H9 (cell line): ENCODE data around the gene ZBTB8A. TPM values are rescaled to one million over a fixed set of nuclear protein-coding genes. Genes with fewer than 3 reads are reported as not detected.

Experiments used
- DNase-seq: peaks from one replicate; pipeline ENCODE4 v3.0.0-alpha.2; 2017
- H2AFZ ChIP-seq: one replicate; pipeline ENCODE4 v1.6.1; 2013; ENCODE audit warnings: mild to moderate bottlenecking, low read length, control low read depth, moderate library complexity
- H2AK5ac ChIP-seq: 2 replicates; pipeline ENCODE4 v1.6.1; 2013; ENCODE audit warnings: low read length, control low read depth, mixed read lengths; ENCODE audit not compliant: insufficient read length
- H2BK120ac ChIP-seq: one replicate; pipeline ENCODE4 v1.6.1; 2013; ENCODE audit warnings: low read depth, mild to moderate bottlenecking, low read length, control low read depth, inconsistent platforms; ENCODE audit not compliant: poor library complexity, severe bottlenecking
- H2BK12ac ChIP-seq: 2 replicates; pipeline ENCODE4 v1.6.1; 2013; ENCODE audit warnings: low read length, control low read depth, mixed read lengths, low read depth; ENCODE audit not compliant: insufficient read length
- H2BK15ac ChIP-seq: 2 replicates; pipeline ENCODE4 v1.6.1; 2013; ENCODE audit warnings: low read depth, low read length, control low read depth
- H2BK20ac ChIP-seq: one replicate; pipeline ENCODE4 v1.6.1; 2013; ENCODE audit warnings: low read depth, mild to moderate bottlenecking, low read length, control low read depth, inconsistent platforms; ENCODE audit not compliant: poor library complexity, severe bottlenecking
- H2BK5ac ChIP-seq: 2 replicates; pipeline ENCODE4 v1.6.1; 2013; ENCODE audit warnings: low read length, control low read depth, mixed read lengths; ENCODE audit not compliant: insufficient read length
- H3K14ac ChIP-seq: 2 replicates; pipeline ENCODE4 v1.6.1; 2013; ENCODE audit warnings: low read length, control low read depth; ENCODE audit not compliant: insufficient read depth
- H3K18ac ChIP-seq: 2 replicates; pipeline ENCODE4 v1.6.1; 2013; ENCODE audit warnings: low read depth, mild to moderate bottlenecking, mixed read lengths, low read length, control low read depth; ENCODE audit not compliant: insufficient read length
- H3K23ac ChIP-seq: 2 replicates; pipeline ENCODE4 v1.6.1; 2013; ENCODE audit warnings: low read length, control low read depth, mixed read lengths, low read depth; ENCODE audit not compliant: insufficient read length
- H3K23me2 ChIP-seq: 2 replicates; pipeline ENCODE4 v1.6.1; 2013; ENCODE audit warnings: low read depth, mild to moderate bottlenecking, mixed read lengths, low read length, control low read depth; ENCODE audit not compliant: insufficient read length, poor library complexity, severe bottlenecking
- H3K27ac ChIP-seq: 2 replicates; pipeline ENCODE4 v1.5.1; 2013; ENCODE audit warnings: low read length, control low read depth, mixed read lengths, low read depth; ENCODE audit not compliant: insufficient read length
- H3K27me3 ChIP-seq: 2 replicates; pipeline ENCODE4 v1.6.1; 2013; ENCODE audit warnings: low read length, control low read depth, inconsistent platforms; ENCODE audit not compliant: insufficient read depth
- H3K4ac ChIP-seq: 2 replicates; pipeline ENCODE4 v1.6.1; 2013; ENCODE audit warnings: low read depth, mild to moderate bottlenecking, control low read depth, inconsistent platforms, low read length, moderate library complexity
- H3K4me1 ChIP-seq: 2 replicates; pipeline ENCODE4 v1.6.1; 2013; ENCODE audit warnings: low read length, control low read depth, inconsistent platforms; ENCODE audit not compliant: insufficient read depth
- H3K4me2 ChIP-seq: 2 replicates; pipeline ENCODE4 v1.6.1; 2013; ENCODE audit warnings: low read length, control low read depth, mixed read lengths; ENCODE audit not compliant: insufficient read length, insufficient read depth
- H3K56ac ChIP-seq: 2 replicates; pipeline ENCODE4 v1.6.1; 2013; ENCODE audit warnings: low read depth, mild to moderate bottlenecking, mixed read lengths, low read length, control low read depth; ENCODE audit not compliant: insufficient read length
- H3K79me1 ChIP-seq: 2 replicates; pipeline ENCODE4 v1.6.1; 2013; ENCODE audit warnings: low read depth, mild to moderate bottlenecking, moderate library complexity, low read length, control low read depth, inconsistent platforms; ENCODE audit not compliant: insufficient read depth, poor library complexity, severe bottlenecking
- H3K79me2 ChIP-seq: 2 replicates; pipeline ENCODE4 v1.6.1; 2013; ENCODE audit warnings: low read length, control low read depth, inconsistent platforms; ENCODE audit not compliant: insufficient read depth
- H3K9ac ChIP-seq: 2 replicates; pipeline ENCODE4 v1.6.1; 2013; ENCODE audit warnings: low read length, control low read depth, mixed read lengths; ENCODE audit not compliant: insufficient read length; ENCODE audit errors: extremely low read depth
- H3K9me3 ChIP-seq: one replicate; pipeline ENCODE4 v1.6.1; 2013; ENCODE audit warnings: low read depth, low read length, inconsistent platforms; ENCODE audit not compliant: control insufficient read depth
- H3T11ph ChIP-seq: one replicate; pipeline ENCODE4 v1.6.1; 2013; ENCODE audit warnings: mild to moderate bottlenecking, low read length, control low read depth, inconsistent platforms
- H4K20me1 ChIP-seq: one replicate; pipeline ENCODE4 v1.6.1; 2013; ENCODE audit not compliant: control insufficient read depth, insufficient read length, insufficient read depth
- H4K5ac ChIP-seq: 2 replicates; pipeline ENCODE4 v1.6.1; 2013; ENCODE audit warnings: low read depth, mild to moderate bottlenecking, mixed read lengths, low read length, control low read depth; ENCODE audit not compliant: insufficient read length
- H4K8ac ChIP-seq: replicated peaks from 2 replicates; pipeline ENCODE4 v1.6.1; 2013; ENCODE audit warnings: low read length, control low read depth, mixed read lengths, low read depth; ENCODE audit not compliant: insufficient read length
- H4K91ac ChIP-seq: 2 replicates; pipeline ENCODE4 v1.6.1; 2013; ENCODE audit warnings: low read depth, mild to moderate bottlenecking, moderate library complexity, mixed read lengths, low read length, control low read depth; ENCODE audit not compliant: insufficient read length
- H3K27ac Mint-ChIP-seq, 3 experiments: 2 replicates in 2 of 3; 3 replicates in 1 of 3; pipeline ENCODE4 v1.8.0; 2020 to 2021; ENCODE audit warnings: mixed read lengths in 3 of 3, mild to moderate bottlenecking in 1 of 3, moderate library complexity in 1 of 3
- H3K27me3 Mint-ChIP-seq: 2 replicates; pipeline ENCODE4 v1.8.0; 2021; ENCODE audit warnings: low read depth, mild to moderate bottlenecking, moderate library complexity, mixed read lengths
- H3K36me3 Mint-ChIP-seq, 3 experiments: 2 replicates in 2 of 3; 3 replicates in 1 of 3; pipeline ENCODE4 v1.8.0; 2020 to 2021; ENCODE audit warnings: low read depth in 3 of 3, mixed read lengths in 3 of 3; ENCODE audit not compliant: insufficient read depth in 1 of 3
- H3K4me1 Mint-ChIP-seq, 2 experiments: 2 replicates each; pipeline ENCODE4 v1.8.0; 2020; ENCODE audit warnings: mixed read lengths in 2 of 2
- H3K4me3 Mint-ChIP-seq, 2 experiments: 2 replicates in 1 of 2; 3 replicates in 1 of 2; pipeline ENCODE4 v1.8.0; 2020 to 2021; ENCODE audit warnings: mild to moderate bottlenecking in 2 of 2, mixed read lengths in 2 of 2, moderate library complexity in 1 of 2
- H3K9me3 Mint-ChIP-seq, 2 experiments: 2 replicates in 1 of 2; 3 replicates in 1 of 2; pipeline ENCODE4 v1.8.0; 2020; ENCODE audit warnings: mild to moderate bottlenecking in 2 of 2, mixed read lengths in 2 of 2, moderate library complexity in 1 of 2
- WGBS: extraction: QIAGEN DNeasy Blood & Tissue Kit; methylation state at CpG from one replicate; pipeline ENCODE4 v1.1.7; 2013; ENCODE audit warnings: missing lambda C conversion rate, low lambda C conversion rate, mixed read lengths; ENCODE audit not compliant: insufficient read length; ENCODE audit errors: extremely low coverage; 5-methylcytosine and 5-hydroxymethylcytosine counted together
- total RNA-seq: library from RNA; stranded (reverse); gene quantifications from 2 replicates; pipeline ENCODE4 v1.2.1, GENCODE V29; 2021
- TF ChIP-seq, protein P1 (sequence below): fragments of 200-600 bp; sonication (generic); conservative IDR thresholded peaks from 3 replicates; pipeline ENCODE4 v1.8.0; 2021; ENCODE audit warnings: antibody characterized with exemption, mild to moderate bottlenecking

The ZBTB8A gene
- total RNA-seq, 1 experiment from 2014 or later: 11.3 TPM

GRCh38 chr1:32516402-32516801 is 22.8 kb upstream of the ZBTB8A start:
- Histone ChIP-seq H3T11ph (no peak overlapping the region), H3K4ac (no peak overlapping the region), H3K4me2 (no peak overlapping the region), H2BK5ac (no peak overlapping the region), H3K79me1 (no peaks in the 10 kb centered on the region), H3K9ac (no peak overlapping the region), H3K18ac (no peak overlapping the region), H2BK15ac (no peak overlapping the region), H2BK120ac (no peak overlapping the region), H4K91ac (no peak overlapping the region), H3K9me3 (no peaks in the 10 kb centered on the region), H3K27me3 (no peaks in the 10 kb centered on the region), H3K79me2 (no peaks in the 10 kb centered on the region), H3K56ac (no peak overlapping the region), H4K5ac (no peak overlapping the region), H2BK12ac (no peak overlapping the region), H3K4me1 (no peaks in the 10 kb centered on the region), H2AK5ac (no peak overlapping the region), H2AFZ (no peak overlapping the region), H3K23ac (no peak overlapping the region), H3K27ac (no peak overlapping the region), H3K23me2 (no peaks in the 10 kb centered on the region), H4K20me1 (no peaks in the 10 kb centered on the region), H2BK20ac (no peak overlapping the region), H4K8ac (no peak overlapping the region), H3K14ac (no peak overlapping the region)
- Mint-ChIP-seq H3K9me3 (0 out of 5 replicates have a peak, but pooled peaks cover 0 to 3% of the 10 kb centered on the region in 2 experiments), H3K36me3 (no peaks in the 10 kb centered on the region), H3K27me3 (no peaks in the 10 kb centered on the region), H3K4me3 (no peak overlapping the region), H3K4me1 (peaks cover 0 to 4% of the 10 kb centered on the region in 2 experiments; a peak in 3 of 4 replicates), H3K27ac (no peak overlapping the region)
- TF ChIP-seq, protein P1, sequence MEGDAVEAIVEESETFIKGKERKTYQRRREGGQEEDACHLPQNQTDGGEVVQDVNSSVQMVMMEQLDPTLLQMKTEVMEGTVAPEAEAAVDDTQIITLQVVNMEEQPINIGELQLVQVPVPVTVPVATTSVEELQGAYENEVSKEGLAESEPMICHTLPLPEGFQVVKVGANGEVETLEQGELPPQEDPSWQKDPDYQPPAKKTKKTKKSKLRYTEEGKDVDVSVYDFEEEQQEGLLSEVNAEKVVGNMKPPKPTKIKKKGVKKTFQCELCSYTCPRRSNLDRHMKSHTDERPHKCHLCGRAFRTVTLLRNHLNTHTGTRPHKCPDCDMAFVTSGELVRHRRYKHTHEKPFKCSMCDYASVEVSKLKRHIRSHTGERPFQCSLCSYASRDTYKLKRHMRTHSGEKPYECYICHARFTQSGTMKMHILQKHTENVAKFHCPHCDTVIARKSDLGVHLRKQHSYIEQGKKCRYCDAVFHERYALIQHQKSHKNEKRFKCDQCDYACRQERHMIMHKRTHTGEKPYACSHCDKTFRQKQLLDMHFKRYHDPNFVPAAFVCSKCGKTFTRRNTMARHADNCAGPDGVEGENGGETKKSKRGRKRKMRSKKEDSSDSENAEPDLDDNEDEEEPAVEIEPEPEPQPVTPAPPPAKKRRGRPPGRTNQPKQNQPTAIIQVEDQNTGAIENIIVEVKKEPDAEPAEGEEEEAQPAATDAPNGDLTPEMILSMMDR: no peak
- no peak for DNase-seq
- WGBS: no CpG with 5 or more reads among the region's 5 CpGs
